ENCODE measurements around the gene RPL5.

DNA sequence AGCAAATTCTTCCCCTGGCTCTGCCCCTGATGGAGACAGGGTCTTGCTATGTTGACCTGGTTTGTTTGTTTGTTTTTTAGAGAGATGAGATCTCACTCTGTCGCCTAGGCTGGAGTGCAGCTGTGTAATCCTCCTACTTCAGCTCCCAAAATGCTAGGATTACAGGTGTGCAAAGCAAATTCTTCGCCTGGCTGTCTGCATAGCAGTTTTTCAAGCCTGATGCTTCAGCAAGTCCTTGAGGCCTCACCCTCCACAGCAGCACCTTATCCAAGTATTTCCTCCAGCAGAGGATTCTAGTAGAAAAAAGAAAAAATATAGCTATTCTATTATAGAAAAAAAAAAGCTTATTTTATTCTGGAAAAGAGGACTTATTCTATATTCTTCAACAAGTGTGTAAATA is 15.1 kb upstream of the RPL5 start:
- no peak for TF ChIP-seq CTCF (IDR thresholded peaks at IDR 0.05)
- TF ChIP-seq POLR2AphosphoS5 (IDR thresholded peaks at IDR 0.05) = no peak
- TF ChIP-seq EP300 (IDR thresholded peaks at IDR 0.05) = no peak

Measured in gastroesophageal sphincter (tissue), 3 donors.